Endothelial cell of umbilical vein (primary cell): ENCODE results near the gene SDC3.

Experiments used
- EZH2 ChIP-seq: IDR thresholded peaks from 2 replicates; pipeline ENCODE4 v1.6.1; 2012; ENCODE audit warnings: borderline replicate concordance, low read depth, mild to moderate bottlenecking, moderate library complexity, low read length, inconsistent platforms; ENCODE audit not compliant: severe bottlenecking
- FOS ChIP-seq: IDR thresholded peaks from 2 replicates; pipeline ENCODE4 v1.6.1; 2011; ENCODE audit warnings: mild to moderate bottlenecking, low read length, moderate library complexity, borderline replicate concordance; ENCODE audit not compliant: insufficient read depth
- GATA2 ChIP-seq: IDR thresholded peaks from 2 replicates; pipeline ENCODE4 v1.7.0; 2011; ENCODE audit warnings: low read depth, mild to moderate bottlenecking, moderate library complexity, mixed read lengths, low read length; ENCODE audit not compliant: insufficient read length, insufficient read depth
- JUN ChIP-seq: IDR thresholded peaks from 2 replicates; pipeline ENCODE4 v1.6.1; 2011; ENCODE audit warnings: borderline replicate concordance, low read depth; ENCODE audit not compliant: insufficient read length, insufficient read depth
- MYC ChIP-seq: IDR thresholded peaks from one replicate; pipeline ENCODE4 v1.6.1; 2011; ENCODE audit warnings: mild to moderate bottlenecking, low read depth, low read length
- POLR2A ChIP-seq: IDR thresholded peaks from 2 replicates; pipeline ENCODE4 v1.6.1; 2012; ENCODE audit warnings: low read depth, mild to moderate bottlenecking, control low read depth, low read length
- POLR2AphosphoS5 ChIP-seq: IDR thresholded peaks from 2 replicates; pipeline ENCODE4 v1.6.1; 2012; ENCODE audit warnings: low read depth, mild to moderate bottlenecking, control low read depth, low read length, moderate library complexity; ENCODE audit not compliant: insufficient read depth
- TF ChIP-seq, protein P1 (sequence below), 2 donors: IDR thresholded peaks; 1 replicate in 1 of 2; 2 replicates in 1 of 2; pipeline ENCODE4 v1.5.1; 2011; ENCODE audit warnings: low read length in 2 of 2, mild to moderate bottlenecking in 2 of 2, moderate library complexity in 2 of 2, control low read depth in 1 of 2, inconsistent platforms in 1 of 2, low read depth in 1 of 2; ENCODE audit not compliant: insufficient read depth in 1 of 2; ENCODE audit errors: extremely low read depth in 1 of 2
- TF ChIP-seq, protein P2 (sequence below): IDR thresholded peaks from 2 replicates; pipeline ENCODE4 v1.6.1; 2011; ENCODE audit not compliant: insufficient read depth, insufficient read length

DNA sequence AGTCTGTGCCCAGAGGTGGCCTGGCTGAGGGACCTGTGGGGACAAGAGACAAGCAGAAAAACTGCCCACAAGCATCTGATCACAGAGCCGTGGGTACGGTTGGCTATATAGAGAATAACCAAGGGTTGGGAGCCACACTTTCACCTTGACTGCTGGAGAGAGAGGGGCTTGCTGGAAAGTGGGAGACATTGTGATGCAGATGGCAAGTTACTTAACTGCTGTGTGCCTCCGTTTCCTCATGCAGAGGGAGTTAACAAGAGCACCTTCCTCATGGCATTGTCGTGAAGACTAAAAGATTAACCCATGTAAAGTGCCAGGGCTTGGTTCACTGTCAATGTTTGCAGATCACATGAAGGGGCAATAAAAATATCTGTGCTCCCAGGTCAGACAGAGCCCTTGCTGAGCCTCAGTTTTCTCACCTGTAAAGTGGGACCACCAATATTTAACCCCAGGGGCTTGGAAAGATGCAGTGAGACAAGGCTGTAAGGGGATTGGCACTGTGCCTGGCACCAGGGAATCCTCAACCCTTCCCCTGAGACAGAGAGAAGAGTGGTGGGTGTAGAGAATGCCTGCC lies 52.8 kb downstream of the SDC3 start:
- TF ChIP-seq EZH2 (no peak), POLR2A (no peak), POLR2AphosphoS5 (no peak), GATA2 (no peak), MYC (no peak), FOS (no peak), JUN (no peak)
- TF ChIP-seq, protein P1, sequence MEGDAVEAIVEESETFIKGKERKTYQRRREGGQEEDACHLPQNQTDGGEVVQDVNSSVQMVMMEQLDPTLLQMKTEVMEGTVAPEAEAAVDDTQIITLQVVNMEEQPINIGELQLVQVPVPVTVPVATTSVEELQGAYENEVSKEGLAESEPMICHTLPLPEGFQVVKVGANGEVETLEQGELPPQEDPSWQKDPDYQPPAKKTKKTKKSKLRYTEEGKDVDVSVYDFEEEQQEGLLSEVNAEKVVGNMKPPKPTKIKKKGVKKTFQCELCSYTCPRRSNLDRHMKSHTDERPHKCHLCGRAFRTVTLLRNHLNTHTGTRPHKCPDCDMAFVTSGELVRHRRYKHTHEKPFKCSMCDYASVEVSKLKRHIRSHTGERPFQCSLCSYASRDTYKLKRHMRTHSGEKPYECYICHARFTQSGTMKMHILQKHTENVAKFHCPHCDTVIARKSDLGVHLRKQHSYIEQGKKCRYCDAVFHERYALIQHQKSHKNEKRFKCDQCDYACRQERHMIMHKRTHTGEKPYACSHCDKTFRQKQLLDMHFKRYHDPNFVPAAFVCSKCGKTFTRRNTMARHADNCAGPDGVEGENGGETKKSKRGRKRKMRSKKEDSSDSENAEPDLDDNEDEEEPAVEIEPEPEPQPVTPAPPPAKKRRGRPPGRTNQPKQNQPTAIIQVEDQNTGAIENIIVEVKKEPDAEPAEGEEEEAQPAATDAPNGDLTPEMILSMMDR (IDR thresholded peaks at IDR 0.05; ENCODE audit: extremely low read depth in 1 of 2, insufficient read depth in 1 of 2, low read depth in 1 of 2, low read length in 2 of 2) = no peak
- TF ChIP-seq, protein P2, sequence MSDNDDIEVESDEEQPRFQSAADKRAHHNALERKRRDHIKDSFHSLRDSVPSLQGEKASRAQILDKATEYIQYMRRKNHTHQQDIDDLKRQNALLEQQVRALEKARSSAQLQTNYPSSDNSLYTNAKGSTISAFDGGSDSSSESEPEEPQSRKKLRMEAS = no peak
